Measurements from ENCODE around the gene FBXO2. TPM values are rescaled to one million over a fixed set of nuclear protein-coding genes. Genes with fewer than 3 reads are reported as not detected.

The FBXO2 gene
- total RNA-seq, 4 donors from 2014 or later = 0.82 to 3.7 TPM; not detected in 2

- 71 to 73% methylated on average over 3 to 7 of the region's 7 CpGs for WGBS, 2 donors (ENCODE audit: low coverage in 1 of 2)
- intact Hi-C loops (cut with DNase I; ENCODE audit: low total_unique reads) = loop anchor here (5.0 kb wide), 1 partner anchor 64 kb away; no protein-coding TSS in a partner anchor
- TF ChIP-seq CTCF (IDR thresholded peaks at IDR 0.05) (no peak), POLR2AphosphoS5 (IDR thresholded peaks at IDR 0.05) (no peak), POLR2A (IDR thresholded peaks at IDR 0.05) (no peak)
- H3K4me3 ChIP-seq = peak overlapping the region in 3 of 4 donors; percentile 55 to 85 (median 73)
- no peaks in the 10 kb centered on the region for H3K36me3 ChIP-seq
- no peaks in the 10 kb centered on the region for H3K9me3 ChIP-seq
- DNase-seq = no peak
- peak overlapping the region in 2 of 4 donors; percentile 48 to 75 for H3K27ac ChIP-seq
- H3K4me1 ChIP-seq = peaks cover 22 to 39% (median 32%) of the 10 kb centered on the region in 4 donors
- peaks cover 38% of the 10 kb centered on the region for H3K27me3 ChIP-seq
- in situ Hi-C loops (cut with MboI; ENCODE audit: low pct_ligation_motif_present in 1 of 4, low pct_unique_long_range_greater_than_20kb in 1 of 4, low sequenced_read_pairs in 3 of 4) = no loop called here
Measured at GRCh38 chr1:11653861-11654136, 430 bp downstream of the FBXO2 start.

- H3K9me3 ChIP-seq = no peaks in the 10 kb centered on the region
- 64 to 80% methylated on average over 2 to 17 of the region's 17 CpGs for WGBS, 2 donors (ENCODE audit: low coverage in 1 of 2)
Measured at GRCh38 chr1:11653101-11653860, 948 bp downstream of the FBXO2 start.

GRCh38 chr1:11652203-11652780, 1.9 kb downstream of the FBXO2 start:
- 82% methylated on average over 11 of the region's 11 CpGs; no CpG with 5 or more reads in 1 of the 2 donors for WGBS, 2 donors (ENCODE audit: low coverage in 1 of 2)
- Histone ChIP-seq H3K4me3 (no peak overlapping the region), H3K9me3 (no peaks in the 10 kb centered on the region), H3K27ac (no peak overlapping the region), H3K4me1 (peaks cover 22 to 47% (median 38%) of the 10 kb centered on the region in 4 donors), H3K27me3 (peaks cover 53% of the 10 kb centered on the region), H3K36me3 (no peaks in the 10 kb centered on the region)
- in situ Hi-C loops (cut with MboI; ENCODE audit: low pct_ligation_motif_present in 1 of 4, low pct_unique_long_range_greater_than_20kb in 1 of 4, low sequenced_read_pairs in 3 of 4) = no loop called here
- no peak for TF ChIP-seq CTCF (IDR thresholded peaks at IDR 0.05)
- intact Hi-C loops (cut with DNase I; ENCODE audit: low total_unique reads) = loop anchor here (5.0 kb wide), 1 partner anchor 65 kb away; no protein-coding TSS in a partner anchor
- no peak for DNase-seq

More at GRCh38 chr1:11653101-11653860, 948 bp downstream of the FBXO2 start:
- Histone ChIP-seq H3K27me3 (peaks cover 43% of the 10 kb centered on the region), H3K4me1 (peaks cover 22 to 44% (median 36%) of the 10 kb centered on the region in 4 donors), H3K27ac (no peak overlapping the region), H3K4me3 (no peak overlapping the region), H3K36me3 (no peaks in the 10 kb centered on the region)
- TF ChIP-seq POLR2A (IDR thresholded peaks at IDR 0.05) (no peak), EP300 (IDR thresholded peaks at IDR 0.05; ENCODE audit: low read depth) (no peak), CTCF (IDR thresholded peaks at IDR 0.05) (no peak), POLR2AphosphoS5 (IDR thresholded peaks at IDR 0.05) (no peak)
- in situ Hi-C loops (cut with MboI; ENCODE audit: low pct_ligation_motif_present in 1 of 4, low pct_unique_long_range_greater_than_20kb in 1 of 4, low sequenced_read_pairs in 3 of 4) (no loop called here), intact Hi-C loops (cut with DNase I; ENCODE audit: low total_unique reads) (loop anchor here (5.0 kb wide), 1 partner anchor 64 kb away; no protein-coding TSS in a partner anchor)
- DNase-seq = no peak

- Histone ChIP-seq H3K9me3 (no peaks in the 10 kb centered on the region), H3K36me3 (no peaks in the 10 kb centered on the region), H3K4me1 (peaks cover 22 to 47% (median 38%) of the 10 kb centered on the region in 4 donors), H3K27me3 (peaks cover 55% of the 10 kb centered on the region), H3K27ac (no peak overlapping the region), H3K4me3 (no peak overlapping the region)
- WGBS, 2 donors (ENCODE audit: low coverage in 1 of 2) = 84 to 96% methylated on average over 3 to 4 of the region's 4 CpGs
- intact Hi-C loops (cut with DNase I; ENCODE audit: low total_unique reads) (loop anchor here (5.0 kb wide), 1 partner anchor 66 kb away; no protein-coding TSS in a partner anchor), in situ Hi-C loops (cut with MboI; ENCODE audit: low pct_ligation_motif_present in 1 of 4, low pct_unique_long_range_greater_than_20kb in 1 of 4, low sequenced_read_pairs in 3 of 4) (no loop called here)
- no peak for DNase-seq
- no peak for TF ChIP-seq CTCF (IDR thresholded peaks at IDR 0.05)
- no peak for TF ChIP-seq POLR2A (IDR thresholded peaks at IDR 0.05)
- no peak for TF ChIP-seq POLR2AphosphoS5 (IDR thresholded peaks at IDR 0.05)
- no peak for TF ChIP-seq EP300 (IDR thresholded peaks at IDR 0.05; ENCODE audit: low read depth)
Measured at GRCh38 chr1:11651017-11651416, 3.2 kb downstream of the FBXO2 start.

Data from transverse colon (tissue), 4 donors.